Measurements from ENCODE around the gene TEX22. TPM values are rescaled to one million over a fixed set of nuclear protein-coding genes. Genes with fewer than 3 reads are reported as not detected.

The TEX22 gene
- total RNA-seq, 4 donors from 2014 or later: 0.35 to 1.6 (median 0.94) TPM; not detected in 1

- H3K4me3 ChIP-seq: no peak overlapping the region
- H3K36me3 ChIP-seq: peaks cover 0 to 32% (median 0%) of the 10 kb centered on the region in 3 donors
- H3K9me3 ChIP-seq: no peaks in the 10 kb centered on the region
- H3K4me1 ChIP-seq: peaks cover 0 to 9% (median 2%) of the 10 kb centered on the region in 4 donors
- no peak overlapping the region for H3K27ac ChIP-seq
- DNase-seq: no peak
- TF ChIP-seq POLR2A (IDR thresholded peaks at IDR 0.05) (no peak), CTCF (IDR thresholded peaks at IDR 0.05) (no peak)
- H3K27me3 ChIP-seq: no peaks in the 10 kb centered on the region
Measured at GRCh38 chr14:105445901-105446845, 47.8 kb downstream of the TEX22 start.

- Histone ChIP-seq H3K4me3 (no peak overlapping the region), H3K27ac (no peak overlapping the region), H3K36me3 (peaks cover 0 to 36% (median 0%) of the 10 kb centered on the region in 3 donors), H3K4me1 (peaks cover 0 to 9% (median 2%) of the 10 kb centered on the region in 4 donors), H3K27me3 (no peaks in the 10 kb centered on the region), H3K9me3 (no peaks in the 10 kb centered on the region)
- DNase-seq: no peak
- TF ChIP-seq CTCF (IDR thresholded peaks at IDR 0.05): no peak
Measured at GRCh38 chr14:105446971-105447370, 48.6 kb downstream of the TEX22 start.

GRCh38 chr14:105447651-105448640 is 49.6 kb downstream of the TEX22 start:
- TF ChIP-seq POLR2A (IDR thresholded peaks at IDR 0.05) (no peak), CTCF (IDR thresholded peaks at IDR 0.05) (no peak)
- Histone ChIP-seq H3K4me1 (peaks cover 0 to 9% (median 2%) of the 10 kb centered on the region in 4 donors), H3K27me3 (no peaks in the 10 kb centered on the region), H3K9me3 (no peaks in the 10 kb centered on the region), H3K27ac (no peak overlapping the region), H3K4me3 (no peak overlapping the region), H3K36me3 (peaks cover 0 to 32% (median 0%) of the 10 kb centered on the region in 3 donors)
- DNase-seq: no peak

- Histone ChIP-seq H3K36me3 (peaks cover 0 to 34% (median 0%) of the 10 kb centered on the region in 3 donors), H3K27ac (no peak overlapping the region)
- TF ChIP-seq POLR2A (IDR thresholded peaks at IDR 0.05): no peak
- peak; percentile 68 to 85 (median 78) for TF ChIP-seq CTCF (IDR thresholded peaks at IDR 0.05)
Measured at GRCh38 chr14:105448706-105449111, 50.4 kb downstream of the TEX22 start.

More at GRCh38 chr14:105448706-105449111, 50.4 kb downstream of the TEX22 start:
- peak; percentile 51 to 82 (median 81) for DNase-seq
- Histone ChIP-seq H3K4me3 (no peak overlapping the region), H3K4me1 (peaks cover 0 to 9% (median 2%) of the 10 kb centered on the region in 4 donors), H3K27me3 (no peaks in the 10 kb centered on the region), H3K9me3 (no peaks in the 10 kb centered on the region)

All from Peyer's patch (tissue), 4 donors.